ENCODE data around the gene CEBPZ.

The CEBPZ gene

DNA sequence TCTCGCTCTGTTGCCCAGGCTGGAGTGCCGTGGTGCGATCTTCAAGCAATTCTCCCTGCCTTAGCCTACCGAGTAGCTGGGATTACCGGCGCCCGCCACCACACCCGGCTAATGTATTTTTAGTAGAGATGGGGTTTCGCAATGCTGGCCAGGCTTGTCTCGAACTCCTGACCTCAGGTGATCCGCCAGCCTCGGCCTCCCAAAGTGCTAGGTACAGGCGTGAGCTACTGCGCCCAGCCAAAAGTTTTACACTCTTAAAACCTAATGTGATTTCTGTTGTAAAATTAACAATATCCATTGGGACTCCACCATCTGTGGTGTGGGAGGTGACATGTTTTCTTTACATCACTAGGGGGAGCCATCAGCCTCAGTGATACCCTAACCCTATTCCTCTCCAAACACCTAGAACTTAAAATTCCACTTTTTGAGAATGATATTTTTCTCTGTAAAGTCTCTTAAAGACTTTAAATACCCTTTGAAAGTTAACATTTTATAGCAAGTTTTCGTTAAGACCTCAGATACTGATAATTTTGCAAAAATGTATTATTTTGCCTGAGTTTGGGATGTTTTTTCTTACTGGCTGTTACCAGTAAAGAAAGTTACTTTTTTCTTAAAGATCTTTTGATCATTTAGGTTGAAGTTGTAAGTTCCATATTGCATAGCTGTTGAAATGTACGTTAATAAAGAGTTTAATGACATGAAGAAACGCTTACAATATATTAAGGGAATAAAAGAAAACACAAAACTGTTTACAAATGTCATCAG, 63.0 kb downstream of the CEBPZ start:
- DNase-seq, result peak; percentile 13 to 51

DNA sequence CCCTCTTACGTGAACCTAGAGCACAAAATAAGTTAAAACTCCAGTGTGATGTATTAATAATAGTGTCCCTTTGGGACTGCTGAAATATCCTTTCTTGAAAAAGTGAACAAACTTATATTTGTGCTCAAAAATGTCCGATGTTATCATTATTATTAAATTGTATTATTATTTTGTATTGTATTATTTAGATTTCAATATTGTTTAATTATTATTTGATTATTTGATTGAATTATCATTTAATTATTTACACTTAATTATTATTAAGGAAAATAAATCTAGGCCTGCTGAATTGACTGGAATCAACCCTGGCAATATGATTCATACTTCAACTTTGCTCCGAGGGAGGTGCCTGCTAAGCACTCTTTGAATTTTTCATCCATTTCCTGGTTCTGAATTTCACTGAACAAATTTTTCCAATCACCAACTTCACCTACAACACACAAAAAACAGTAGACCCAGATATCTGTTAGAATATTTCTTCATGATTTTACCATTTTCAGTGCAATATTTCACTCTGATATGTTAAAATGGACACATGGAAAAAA, 63.7 kb downstream of the CEBPZ start:
- no peak for DNase-seq

DNA sequence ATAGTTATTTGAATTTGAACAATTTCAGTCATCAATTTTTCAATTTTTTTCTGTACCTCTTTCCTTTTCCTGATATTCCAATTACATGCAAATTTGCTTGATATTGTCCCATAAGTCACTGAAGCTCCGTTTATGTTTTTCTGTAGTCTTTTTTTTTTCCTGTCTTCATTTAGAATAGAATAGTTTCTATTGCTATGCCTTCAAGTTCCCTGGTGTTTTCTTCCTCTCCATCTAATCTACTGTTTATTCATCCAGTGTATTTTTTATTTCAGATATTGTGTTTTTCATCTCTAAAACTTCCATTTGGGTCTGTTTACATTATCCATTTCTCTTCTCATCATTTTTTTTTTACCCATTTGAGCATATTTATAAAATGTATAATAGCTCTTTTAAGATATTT, 66.6 kb downstream of the CEBPZ start:
- DNase-seq, result no peak

DNA sequence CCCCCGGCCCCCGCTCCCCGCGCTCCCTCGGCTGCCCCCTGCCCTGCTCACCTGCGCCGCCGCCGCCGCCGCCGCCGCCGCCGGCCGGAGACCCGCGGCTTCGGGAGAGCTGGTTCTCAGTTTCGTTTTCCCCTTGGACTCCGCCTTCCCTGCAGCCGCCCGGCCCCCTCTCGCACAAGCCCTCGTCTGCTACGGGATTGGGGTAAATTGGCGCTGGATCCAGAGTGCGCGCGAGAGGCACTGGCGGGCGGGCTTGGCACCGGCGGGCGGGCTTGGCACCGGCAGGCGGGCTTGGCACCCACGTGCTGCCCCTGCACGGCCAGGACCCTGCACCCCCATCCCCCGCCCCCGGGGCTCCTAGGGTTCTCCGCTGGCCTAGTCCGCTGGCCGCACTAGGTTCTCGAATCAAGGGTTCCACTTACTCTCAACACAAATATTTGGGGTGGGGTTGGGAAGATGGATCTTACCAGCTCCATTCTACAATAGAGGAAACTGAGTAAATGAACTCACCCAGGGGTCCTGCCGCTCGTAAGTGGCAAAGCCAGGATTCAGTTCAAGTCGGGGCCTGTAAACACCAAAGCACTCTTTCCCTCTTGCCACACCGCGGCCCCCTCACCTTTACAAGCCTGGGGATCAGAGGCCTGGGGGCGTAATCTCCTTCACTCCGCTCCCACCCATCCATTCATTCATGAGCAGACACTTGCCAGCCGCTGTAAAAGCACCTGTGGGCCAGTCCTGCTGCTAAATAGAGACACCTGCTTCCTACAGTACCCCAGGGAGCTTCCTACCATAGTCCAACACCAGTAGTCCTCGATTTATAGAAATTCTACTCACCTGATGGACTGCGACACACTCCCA, 74.3 kb downstream of the CEBPZ start, which contains the start of gene EIF2AK2:
Gene EIF2AK2, minus strand, starts transcription at position 124 of the 858 bp plus-strand sequence. CDS start 9,174 bp downstream, outside the sequence.
- DNase-seq, result peak in 1 of 2 experiments; percentile 74

DNA sequence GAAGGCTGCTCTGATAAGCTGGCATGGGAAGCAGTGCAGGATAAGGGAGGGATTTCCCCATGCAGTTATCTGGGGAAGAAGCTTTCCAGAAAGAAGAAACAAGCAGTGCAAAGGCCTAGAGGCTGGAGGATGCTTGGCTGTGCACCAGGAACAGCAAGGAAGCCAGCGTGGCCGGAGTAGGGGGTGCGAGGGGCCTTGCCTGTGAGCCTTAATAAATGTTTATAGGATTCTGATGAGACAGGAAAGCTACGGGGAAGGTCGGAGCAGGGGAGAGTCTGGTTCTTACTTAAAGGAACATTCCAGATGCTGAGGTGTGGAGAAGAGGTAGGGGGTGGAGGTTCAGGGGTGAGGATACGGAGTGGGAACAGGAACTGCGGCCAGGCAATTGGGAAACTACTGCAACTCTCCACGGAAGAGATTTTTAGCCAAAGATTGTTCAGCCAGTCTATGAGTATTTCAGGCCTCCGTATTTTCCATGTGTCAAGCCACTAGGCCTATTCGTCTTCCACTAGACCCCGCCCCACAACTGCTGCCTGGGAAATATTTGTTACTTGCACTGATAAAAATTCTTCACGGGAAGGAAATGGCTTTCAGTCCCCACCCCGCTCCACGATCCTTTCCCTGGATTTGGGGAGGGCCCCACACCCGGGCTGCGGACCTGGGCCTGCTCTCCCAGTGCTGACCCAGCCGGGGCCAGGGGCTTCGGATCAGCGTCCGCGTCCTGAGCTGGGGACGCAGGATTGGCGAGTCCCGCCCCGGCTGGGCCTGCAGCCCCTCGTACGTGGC, 75.1 kb downstream of the CEBPZ start:
- DNase-seq, result peak; percentile 11 to 54

DNA sequence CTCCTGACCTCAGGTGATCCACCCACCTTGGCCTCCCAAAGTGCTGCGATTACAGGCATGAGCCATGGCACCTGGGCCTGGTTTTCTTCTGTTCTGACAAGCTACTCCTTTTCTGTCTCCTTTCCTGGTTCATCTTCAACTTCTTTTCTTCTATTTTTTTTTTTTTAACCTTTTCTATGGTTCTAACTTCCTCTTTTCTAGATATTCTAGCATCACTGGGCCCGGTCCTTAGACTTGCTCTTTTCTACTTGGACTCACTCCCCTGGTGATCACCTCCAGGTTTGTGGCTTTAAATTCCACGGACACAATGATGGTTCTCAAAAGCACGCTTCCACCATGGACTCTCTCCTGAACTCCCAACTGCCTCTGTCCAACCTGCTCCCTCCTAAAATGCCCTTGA, 76.6 kb downstream of the CEBPZ start:
- no peak for DNase-seq

DNA sequence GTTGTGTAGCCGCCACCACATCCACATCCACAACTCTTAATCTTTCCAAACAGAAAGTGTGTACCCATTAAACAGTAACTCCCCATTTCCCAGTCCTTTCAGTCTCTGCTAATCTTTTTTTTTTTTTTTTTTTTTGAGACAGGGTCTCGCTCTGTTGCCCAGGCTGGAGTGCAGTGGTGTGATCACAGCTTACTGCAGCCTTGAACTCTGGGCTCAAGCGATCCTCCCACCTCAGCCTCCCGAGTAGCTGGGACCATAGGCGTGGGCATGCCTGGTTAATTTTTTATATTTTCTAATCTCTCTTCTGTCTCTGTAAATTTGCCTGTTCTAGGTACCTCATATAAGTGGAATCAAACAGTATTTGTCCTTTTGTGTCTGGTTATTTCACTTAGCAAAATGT, 78.2 kb downstream of the CEBPZ start:
- no peak for DNase-seq

Data from NCI-H524 (cell line).